Measurements from ENCODE around the gene ZNF768.

ZNF768 gene

GRCh38 chr16:30526137-30526822 lies at the start of gene ZNF768:
TSS of gene ZNF768 (minus strand) at chr16:30526566. CDS start at chr16:30526413, 153 bp downstream.
- peak within 1 kb of the TSS; percentile 88 for H3K27ac ChIP-seq
- H3K27me3 ChIP-seq (replicated peaks), result no peaks in the 10 kb centered on the region
- H3K4me3 ChIP-seq (ENCODE audit: low read depth, low read length), result peak within 1 kb of the TSS; percentile 75
- TF ChIP-seq CTCF (IDR thresholded peaks at IDR 0.05; ENCODE audit: low read depth, low read length, missing control alignments), result no peak
- in situ Hi-C loops (cut with HindIII; ENCODE audit: low pct_ligation_motif_present, low sequenced_read_pairs), result no loop called here
- DNase-seq, result no peak
- H3K36me3 ChIP-seq (replicated peaks), result peaks cover 4% of the 10 kb centered on the region

GRCh38 chr16:30574678-30575077 lies 48.3 kb upstream of the ZNF768 start:
- Histone ChIP-seq H3K27ac (no peak overlapping the region), H3K36me3 (replicated peaks) (peaks cover 3% of the 10 kb centered on the region), H3K27me3 (replicated peaks) (no peaks in the 10 kb centered on the region), H3K4me3 (ENCODE audit: low read depth, low read length) (no peak overlapping the region)
- no peak for DNase-seq
- TF ChIP-seq CTCF (IDR thresholded peaks at IDR 0.05; ENCODE audit: low read depth, low read length, missing control alignments), result no peak
- in situ Hi-C loops (cut with HindIII; ENCODE audit: low pct_ligation_motif_present, low sequenced_read_pairs), result no loop called here

GRCh38 chr16:30571445-30572322 lies 45.3 kb upstream of the ZNF768 start, which contains the start of gene ZNF688:
TSS of gene ZNF688 (minus strand) at chr16:30571714. CDS start at chr16:30571629, 85 bp downstream.
- TF ChIP-seq CTCF (IDR thresholded peaks at IDR 0.05; ENCODE audit: low read depth, low read length, missing control alignments), result no peak
- in situ Hi-C loops (cut with HindIII; ENCODE audit: low pct_ligation_motif_present, low sequenced_read_pairs), result no loop called here
- H3K27ac ChIP-seq, result peak within 1 kb of the TSS; percentile 73
- no peaks in the 10 kb centered on the region for H3K36me3 ChIP-seq (replicated peaks)
- peak within 1 kb of the TSS; percentile 68 for H3K4me3 ChIP-seq (ENCODE audit: low read depth, low read length)
- peak; percentile 96 for DNase-seq
- H3K27me3 ChIP-seq (replicated peaks), result no peaks in the 10 kb centered on the region

GRCh38 chr16:30570636-30571444 lies 44.5 kb upstream of the ZNF768 start:
- H3K36me3 ChIP-seq (replicated peaks), result no peaks in the 10 kb centered on the region
- peak overlapping the region; percentile 68 for H3K4me3 ChIP-seq (ENCODE audit: low read depth, low read length)
- DNase-seq, result peak; percentile 16
- peak overlapping the region; percentile 73 for H3K27ac ChIP-seq
- TF ChIP-seq CTCF (IDR thresholded peaks at IDR 0.05; ENCODE audit: low read depth, low read length, missing control alignments), result no peak
- in situ Hi-C loops (cut with HindIII; ENCODE audit: low pct_ligation_motif_present, low sequenced_read_pairs), result no loop called here
- H3K27me3 ChIP-seq (replicated peaks), result no peaks in the 10 kb centered on the region

GRCh38 chr16:30569746-30570635 lies 43.6 kb upstream of the ZNF768 start:
- H3K27ac ChIP-seq, result no peak overlapping the region

More at GRCh38 chr16:30569746-30570635, 43.6 kb upstream of the ZNF768 start:
- in situ Hi-C loops (cut with HindIII; ENCODE audit: low pct_ligation_motif_present, low sequenced_read_pairs), result no loop called here
- H3K4me3 ChIP-seq (ENCODE audit: low read depth, low read length), result no peak overlapping the region
- H3K27me3 ChIP-seq (replicated peaks), result no peaks in the 10 kb centered on the region
- H3K36me3 ChIP-seq (replicated peaks), result no peaks in the 10 kb centered on the region
- no peak for TF ChIP-seq CTCF (IDR thresholded peaks at IDR 0.05; ENCODE audit: low read depth, low read length, missing control alignments)
- DNase-seq, result no peak
